Hematopoietic multipotent progenitor cell treated with erythropoietin and hydrocortisone succinate and interleukin-3 and kit ligand, for 6 days (in vitro differentiated cells): ENCODE results near the gene CAMTA1.
"Not testable (repeated sequence)": the region's sequence is repeated elsewhere in the genome, so short reads cannot be mapped to it uniquely, and the experiment has no call there.

Experiments used
- DNase-seq: peaks from one replicate; pipeline ENCODE4 v3.0.0-alpha.2; 2015

The CAMTA1 gene

GRCh38 chr1:7298749-7299151 lies 513.5 kb downstream of the CAMTA1 start:
- DNase-seq = no peak

GRCh38 chr1:7299329-7299799 lies 514.1 kb downstream of the CAMTA1 start:
- DNase-seq = no peak

- DNase-seq = no peak
Measured at GRCh38 chr1:7299994-7300393, 514.7 kb downstream of the CAMTA1 start.

DNA sequence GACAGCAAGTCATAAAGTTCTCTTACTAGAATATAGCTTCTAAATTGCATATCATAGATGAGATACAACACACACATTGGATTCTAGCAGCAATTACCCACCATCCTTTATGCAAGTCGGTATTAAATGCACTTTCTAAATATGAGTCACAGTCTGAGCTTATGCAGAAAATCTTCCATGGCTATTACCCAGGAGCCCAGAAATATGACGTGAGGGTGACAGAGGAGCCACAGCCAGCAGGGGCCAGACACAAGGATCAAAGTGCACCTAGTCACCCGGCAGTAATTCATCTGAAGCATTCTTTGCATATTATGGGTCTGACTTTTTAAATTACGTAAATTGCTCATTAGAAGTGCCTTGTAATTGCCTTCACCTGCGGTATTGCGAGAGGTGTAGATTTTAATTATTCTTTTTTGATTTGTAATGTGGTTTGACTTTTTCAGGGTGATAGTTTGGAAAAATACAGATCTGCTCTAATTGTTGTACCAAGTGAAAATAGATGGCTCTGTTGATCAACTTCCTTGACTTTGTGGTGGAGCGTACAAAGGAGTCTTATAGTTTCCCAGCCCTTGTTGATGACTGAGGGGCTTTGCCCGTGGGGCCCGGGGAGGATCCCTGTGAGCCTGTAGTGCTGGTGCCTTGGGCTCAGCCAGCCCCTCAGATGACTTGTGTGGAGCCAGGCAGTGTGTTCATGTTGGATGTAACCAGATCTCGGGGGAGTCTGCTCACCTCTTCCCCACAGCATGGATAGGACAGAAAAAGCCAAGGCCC lies 515.8 kb downstream of the CAMTA1 start:
- DNase-seq = no peak

GRCh38 chr1:7301664-7301981 lies 516.4 kb downstream of the CAMTA1 start:
- DNase-seq = no peak

DNA sequence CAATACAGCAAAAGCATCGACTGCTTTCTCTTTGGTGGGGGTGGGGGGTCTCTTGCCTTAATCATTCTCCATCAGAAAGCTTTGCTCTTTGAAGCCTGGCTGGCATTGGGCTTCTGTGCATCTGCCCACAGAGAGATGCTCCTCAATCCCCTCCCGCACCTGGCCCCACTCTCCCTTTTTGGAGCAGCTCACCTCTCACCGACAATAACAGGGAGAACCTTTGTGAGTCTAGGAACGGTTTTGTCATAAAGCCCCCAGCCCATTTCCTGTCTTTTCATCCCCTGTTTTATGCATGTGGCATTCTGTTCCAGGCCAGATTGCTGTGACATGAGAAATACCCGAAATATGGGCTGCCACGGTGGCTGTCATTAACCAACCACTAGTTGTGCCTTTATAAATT lies 516.9 kb downstream of the CAMTA1 start:
- DNase-seq = no peak

DNA sequence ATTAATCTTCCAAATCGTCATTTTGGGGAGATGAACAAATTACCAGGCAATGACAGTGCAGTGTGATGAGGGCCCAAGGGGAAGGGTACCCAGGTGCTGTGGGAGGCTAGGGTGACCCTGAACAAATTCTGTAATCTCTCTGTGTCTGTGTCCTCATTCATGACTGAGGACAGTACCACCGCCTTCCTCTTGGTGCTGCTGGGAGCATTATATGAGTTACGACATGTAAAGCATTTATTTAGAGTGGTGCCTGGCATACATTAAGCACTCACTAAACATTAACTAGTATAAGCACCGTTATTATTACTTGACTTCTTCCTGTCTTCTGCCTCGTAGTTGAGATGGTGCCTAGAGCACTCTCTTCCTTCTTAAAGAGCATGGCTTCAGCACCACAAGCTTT lies 517.6 kb downstream of the CAMTA1 start:
- DNase-seq = no peak

DNA sequence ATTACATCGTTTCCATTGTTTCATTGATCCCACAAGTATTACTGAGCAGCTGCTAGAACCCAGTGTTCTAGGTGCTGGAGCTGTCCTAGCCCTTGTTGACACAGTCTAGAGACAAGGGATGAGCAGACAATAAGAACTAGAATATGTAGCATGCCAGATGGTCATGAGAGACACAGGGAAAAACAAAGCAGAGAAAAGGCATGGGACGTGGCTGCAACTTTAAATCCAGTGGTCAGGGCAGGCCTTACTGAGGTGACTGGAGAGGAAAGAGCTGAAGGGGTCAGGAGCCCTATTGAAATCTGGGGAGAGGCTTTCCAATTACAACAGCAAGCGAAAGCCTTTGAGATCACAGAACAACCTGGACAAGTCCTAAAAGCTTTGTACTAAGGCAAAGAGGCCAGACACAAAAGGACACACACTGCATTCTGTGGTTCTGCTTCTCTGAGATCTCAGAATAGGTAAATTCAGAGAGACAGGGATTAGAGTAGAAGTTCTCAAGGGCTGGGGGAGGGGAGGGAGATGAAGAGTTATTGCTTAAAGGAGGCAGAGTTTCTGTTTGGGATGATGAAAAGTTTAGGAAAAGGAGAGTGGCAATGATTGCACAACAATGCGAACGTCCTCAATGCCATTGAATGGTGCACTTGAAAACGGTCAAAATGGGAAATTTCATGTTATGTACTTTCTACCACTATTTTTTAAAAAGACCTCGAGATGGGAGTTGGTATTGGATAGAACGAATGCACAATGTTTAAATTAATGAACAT lies 518.5 kb downstream of the CAMTA1 start:
- no peak for DNase-seq

DNA sequence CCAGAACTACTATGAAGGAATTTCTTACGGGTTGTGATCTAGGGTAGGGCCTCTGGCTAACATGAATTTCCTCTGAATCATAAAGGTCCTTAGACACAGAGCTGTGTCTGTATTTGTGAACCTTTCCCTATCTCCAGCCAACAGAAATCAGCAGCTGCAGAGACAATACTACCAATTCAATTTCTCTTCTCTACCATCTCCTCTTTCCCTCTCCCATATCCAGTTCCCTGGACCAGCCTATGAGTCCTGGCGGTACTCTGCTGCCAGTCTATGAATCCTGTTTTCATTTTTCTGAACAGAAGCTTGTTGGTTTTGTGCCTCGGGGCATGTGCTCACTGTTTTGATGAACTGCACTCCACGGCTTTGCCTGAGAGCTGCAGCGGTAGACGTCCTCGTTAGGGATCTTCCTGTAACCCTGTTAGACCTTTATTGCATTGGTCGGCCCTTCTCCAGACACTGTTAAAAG lies 527.9 kb downstream of the CAMTA1 start:
- DNase-seq = no peak

DNA sequence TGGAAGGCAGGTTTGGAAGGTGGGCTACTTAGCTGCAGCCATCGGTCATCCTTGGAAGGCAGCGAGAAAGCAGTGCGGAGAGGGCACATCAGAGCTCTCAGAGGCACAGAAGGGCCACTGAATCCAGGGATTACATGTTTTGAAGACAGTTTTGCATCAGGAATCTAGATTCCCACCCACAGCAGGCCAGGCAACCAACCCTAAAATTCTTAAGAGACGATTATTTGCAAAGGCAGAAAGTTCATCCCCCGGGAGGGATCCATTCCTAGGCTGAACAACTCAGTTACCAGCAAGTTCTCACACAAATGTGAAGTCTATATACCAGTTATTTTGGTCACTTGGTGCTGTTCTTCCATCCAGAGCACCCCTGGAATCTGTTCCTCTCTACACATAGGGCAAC lies 528.6 kb downstream of the CAMTA1 start:
- DNase-seq = no peak

DNA sequence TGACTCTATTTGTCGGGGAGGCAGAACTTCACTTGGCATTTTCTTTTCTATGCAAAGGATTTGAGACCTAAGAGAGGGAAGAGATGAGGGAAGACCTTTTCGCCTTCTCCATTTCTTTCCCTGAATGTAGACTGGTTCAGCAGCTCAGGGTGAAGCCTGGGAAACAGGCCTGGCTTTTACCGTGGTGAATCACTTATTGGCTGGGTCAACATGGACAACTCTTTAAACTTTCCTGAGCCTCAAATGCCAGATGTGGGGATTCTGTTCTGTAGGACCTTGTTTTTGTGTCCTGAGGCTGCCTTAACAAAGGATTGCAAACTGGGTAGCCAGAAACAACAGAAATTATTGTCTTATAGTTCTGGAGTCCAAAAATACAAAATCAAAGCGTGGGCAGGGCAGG lies 530.1 kb downstream of the CAMTA1 start:
- DNase-seq = no peak

DNA sequence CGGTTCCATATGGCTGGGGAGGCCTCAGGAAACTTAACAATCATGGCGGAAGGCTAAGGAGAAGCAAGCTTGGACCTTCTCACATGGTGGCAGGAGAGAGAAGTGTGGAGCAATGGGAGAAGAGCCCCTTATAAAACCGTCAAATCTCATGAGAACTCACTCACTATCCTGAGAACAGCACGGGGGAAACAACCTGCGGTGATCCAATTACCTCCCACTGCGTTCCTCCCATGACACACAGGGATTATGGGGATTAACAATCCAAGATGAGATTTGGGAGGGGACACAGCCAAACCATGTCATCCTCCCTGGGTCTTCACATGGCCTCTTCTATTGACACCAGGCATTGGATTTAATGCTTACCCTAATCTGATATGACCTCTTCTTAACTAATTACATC lies 530.7 kb downstream of the CAMTA1 start:
- DNase-seq = no peak

DNA sequence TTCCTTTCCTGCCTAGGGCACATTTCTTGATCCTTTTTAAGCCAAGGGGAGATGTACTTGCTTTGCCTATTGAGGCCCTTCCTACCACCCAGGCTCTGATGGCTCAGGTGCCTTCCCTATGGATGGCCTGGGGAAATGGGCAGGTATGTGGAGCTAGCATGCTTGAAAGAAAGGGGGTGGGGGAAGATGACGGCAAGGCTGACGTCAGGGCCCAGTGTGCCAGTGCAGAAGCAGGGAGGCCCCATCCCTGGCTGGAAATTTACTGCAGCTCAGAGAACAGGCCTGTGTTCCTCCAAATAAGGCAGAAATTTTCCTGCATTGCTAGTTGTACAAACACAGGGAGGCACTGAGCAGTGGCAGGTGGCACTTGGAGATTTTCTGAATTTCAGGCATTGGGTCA lies 532.6 kb downstream of the CAMTA1 start:
- DNase-seq = no peak

GRCh38 chr1:7319196-7319595 lies 533.9 kb downstream of the CAMTA1 start:
- DNase-seq = no peak

- DNase-seq = no peak
Measured at GRCh38 chr1:7320661-7321060, 535.4 kb downstream of the CAMTA1 start.

DNA sequence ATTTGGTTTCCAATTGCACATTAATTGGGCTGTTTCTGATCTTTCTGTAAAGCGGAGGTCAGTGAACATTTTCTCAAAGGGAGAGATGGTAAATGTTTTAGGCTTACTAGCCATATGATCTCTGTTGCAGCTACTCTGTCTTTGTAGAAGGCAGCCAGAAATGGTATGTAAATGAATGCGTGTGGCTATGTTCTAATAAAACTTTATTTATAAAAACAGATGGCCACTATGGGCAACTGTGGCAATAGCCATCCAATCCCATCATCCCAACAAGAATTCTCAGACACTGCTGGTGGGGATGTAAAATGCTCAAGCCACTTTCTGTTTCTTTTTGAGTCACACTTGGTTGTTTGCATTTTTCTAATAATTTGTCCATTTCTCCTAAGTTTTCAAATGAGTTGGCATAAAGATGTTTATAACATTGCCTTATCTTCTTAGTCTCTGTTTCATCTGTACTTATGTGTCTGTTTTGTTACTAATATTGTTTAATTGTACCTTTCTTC lies 537.1 kb downstream of the CAMTA1 start:
- no peak for DNase-seq

GRCh38 chr1:7322912-7323311 lies 537.7 kb downstream of the CAMTA1 start:
- DNase-seq = no peak

DNA sequence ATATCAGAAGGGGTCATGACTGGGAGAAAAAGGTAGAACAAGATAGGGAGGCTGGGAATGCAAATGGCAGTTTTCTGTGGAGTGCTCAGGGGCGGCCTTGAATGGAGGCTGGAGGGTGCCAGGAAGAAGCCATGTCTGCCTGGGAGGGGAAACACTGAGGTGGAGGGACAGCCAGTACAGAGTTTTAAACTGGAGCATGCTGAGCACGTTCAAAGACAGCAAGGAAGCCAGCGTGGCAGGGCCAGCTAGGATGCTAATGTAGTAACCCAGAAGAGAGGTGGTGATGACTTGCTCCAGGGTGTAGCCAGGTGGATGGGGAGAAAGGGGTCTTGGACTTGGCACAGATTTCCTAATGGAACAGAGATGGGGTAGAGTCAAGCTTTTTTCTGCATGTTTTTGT lies 540.0 kb downstream of the CAMTA1 start:
- no peak for DNase-seq

DNA sequence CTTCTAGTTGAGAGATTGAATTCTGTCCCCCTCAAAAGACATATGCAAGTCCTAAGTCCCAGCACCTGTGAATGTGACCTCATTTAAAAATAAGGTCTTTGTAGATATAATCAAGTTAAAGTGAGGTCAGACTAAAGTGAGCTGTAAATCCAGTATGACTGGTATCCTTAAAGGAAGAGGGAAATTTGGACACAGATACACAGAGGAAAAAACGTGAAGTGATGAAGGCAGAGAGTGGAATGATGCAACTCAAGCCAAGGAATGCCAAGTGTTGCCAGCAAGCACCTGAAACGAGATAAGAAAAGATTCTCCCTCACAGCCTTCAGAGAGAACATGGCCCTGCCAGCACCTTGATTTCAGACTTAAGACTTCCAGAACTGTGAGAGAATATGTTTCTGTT lies 541.1 kb downstream of the CAMTA1 start:
- no peak for DNase-seq

DNA sequence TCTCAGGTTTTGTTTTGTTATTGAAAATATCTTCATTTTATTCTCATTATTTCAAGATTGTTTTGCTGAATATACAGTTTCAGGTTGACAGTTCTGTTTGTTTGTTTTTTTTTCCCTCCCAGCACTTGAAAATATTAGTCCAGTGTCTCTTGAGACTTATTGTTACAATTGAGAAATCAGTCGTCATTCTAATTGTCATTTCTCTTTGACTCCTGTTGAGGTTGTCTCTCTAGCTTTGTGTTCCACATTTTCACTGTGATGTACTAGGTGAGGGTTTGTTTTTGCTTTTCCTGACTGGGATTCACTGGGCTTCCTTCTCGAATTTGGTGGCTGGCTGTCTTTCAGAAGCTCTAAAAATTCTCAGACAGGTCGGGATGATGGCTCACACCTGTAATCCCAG lies 542.6 kb downstream of the CAMTA1 start:
- DNase-seq = no peak

GRCh38 chr1:7329868-7330615 lies 544.8 kb downstream of the CAMTA1 start:
- no peak for DNase-seq

DNA sequence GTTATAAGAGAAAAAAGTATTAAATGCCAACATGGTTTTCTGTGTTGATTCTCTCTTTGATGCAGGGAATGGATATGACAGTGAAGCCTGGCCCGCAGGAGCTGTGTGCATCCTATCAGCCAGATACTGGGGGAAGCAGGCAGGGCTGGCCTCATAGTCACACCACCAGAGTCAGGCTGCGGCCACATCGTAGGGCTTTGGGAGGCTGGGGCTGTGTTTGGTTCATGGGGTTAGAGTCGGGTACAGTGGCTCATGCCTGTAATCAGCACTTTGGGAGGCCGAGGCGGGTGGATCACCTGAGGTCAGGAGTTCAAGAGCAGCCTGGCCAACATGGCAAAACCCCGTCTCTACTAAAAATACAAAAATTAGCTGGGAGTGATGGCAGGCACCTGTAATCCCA lies 545.5 kb downstream of the CAMTA1 start:
- not testable (repeated sequence) for DNase-seq

- no peak for DNase-seq
Measured at GRCh38 chr1:7331926-7332535, 546.8 kb downstream of the CAMTA1 start.
